ENCODE results near the gene CABCOCO1.
"Not testable (repeated sequence)": the region's sequence is repeated elsewhere in the genome, so short reads cannot be mapped to it uniquely, and the experiment has no call there.

Gene CABCOCO1

GRCh38 chr10:61702584-61702983, 39.9 kb downstream of the CABCOCO1 start:
- Histone ChIP-seq H3K4me3 (ENCODE audit: low read depth in 1 of 5, low read length in 5 of 5) (no peak overlapping the region), H3K27me3 (ENCODE audit: control insufficient read depth in 5 of 5, insufficient read depth in 4 of 5, low read length in 5 of 5) (no peaks in the 10 kb centered on the region), H3K36me3 (ENCODE audit: control insufficient read depth in 5 of 5, insufficient read depth in 5 of 5, low read length in 5 of 5) (no peaks in the 10 kb centered on the region), H3K4me1 (ENCODE audit: control insufficient read depth in 5 of 5, insufficient read depth in 5 of 5, low read length in 5 of 5) (no peaks in the 10 kb centered on the region), H3K9me3 (ENCODE audit: control insufficient read depth in 5 of 5, low read length in 5 of 5) (no peaks in the 10 kb centered on the region), H3K27ac (ENCODE audit: low read depth, low read length) (no peak overlapping the region), H3K9ac (ENCODE audit: low read length in 5 of 5) (no peak overlapping the region)

- Histone ChIP-seq H3K27ac (ENCODE audit: low read depth, low read length) (no peak overlapping the region), H3K27me3 (ENCODE audit: control insufficient read depth in 5 of 5, insufficient read depth in 4 of 5, low read length in 5 of 5) (no peaks in the 10 kb centered on the region), H3K9me3 (ENCODE audit: control insufficient read depth in 5 of 5, low read length in 5 of 5) (no peaks in the 10 kb centered on the region), H3K36me3 (ENCODE audit: control insufficient read depth in 5 of 5, insufficient read depth in 5 of 5, low read length in 5 of 5) (no peaks in the 10 kb centered on the region), H3K4me3 (ENCODE audit: low read depth in 1 of 5, low read length in 5 of 5) (no peak overlapping the region), H3K9ac (ENCODE audit: low read length in 5 of 5) (no peak overlapping the region), H3K4me1 (ENCODE audit: control insufficient read depth in 5 of 5, insufficient read depth in 5 of 5, low read length in 5 of 5) (peaks cover 0 to 5% (median 4%) of the 10 kb centered on the region in 5 donors)
These were observed 42.4 kb downstream of the CABCOCO1 start for GRCh38 chr10:61705022-61705613.

- Histone ChIP-seq H3K27me3 (ENCODE audit: control insufficient read depth in 5 of 5, insufficient read depth in 4 of 5, low read length in 5 of 5) (no peaks in the 10 kb centered on the region), H3K9me3 (ENCODE audit: control insufficient read depth in 5 of 5, low read length in 5 of 5) (no peaks in the 10 kb centered on the region), H3K9ac (ENCODE audit: low read length in 5 of 5) (no peak overlapping the region), H3K4me3 (ENCODE audit: low read depth in 1 of 5, low read length in 5 of 5) (no peak overlapping the region), H3K27ac (ENCODE audit: low read depth, low read length) (no peak overlapping the region), H3K36me3 (ENCODE audit: control insufficient read depth in 5 of 5, insufficient read depth in 5 of 5, low read length in 5 of 5) (no peaks in the 10 kb centered on the region), H3K4me1 (ENCODE audit: control insufficient read depth in 5 of 5, insufficient read depth in 5 of 5, low read length in 5 of 5) (peaks cover 0 to 5% (median 4%) of the 10 kb centered on the region in 5 donors)
These were observed 46.1 kb downstream of the CABCOCO1 start for GRCh38 chr10:61708846-61709245.

- H3K9ac ChIP-seq (ENCODE audit: low read length in 5 of 5); H3K4me3 ChIP-seq (ENCODE audit: low read depth in 1 of 5, low read length in 5 of 5); H3K27ac ChIP-seq (ENCODE audit: low read depth, low read length); H3K4me1 ChIP-seq (ENCODE audit: control insufficient read depth in 5 of 5, insufficient read depth in 5 of 5, low read length in 5 of 5); H3K9me3 ChIP-seq (ENCODE audit: control insufficient read depth in 5 of 5, low read length in 5 of 5); H3K27me3 ChIP-seq (ENCODE audit: control insufficient read depth in 5 of 5, insufficient read depth in 4 of 5, low read length in 5 of 5); H3K36me3 ChIP-seq (ENCODE audit: control insufficient read depth in 5 of 5, insufficient read depth in 5 of 5, low read length in 5 of 5): not testable (repeated sequence)
These were observed 49.4 kb downstream of the CABCOCO1 start for GRCh38 chr10:61712105-61712504.

- H3K9me3 ChIP-seq (ENCODE audit: control insufficient read depth in 5 of 5, low read length in 5 of 5); H3K27ac ChIP-seq (ENCODE audit: low read depth, low read length): not testable (repeated sequence)
These were observed 56.7 kb downstream of the CABCOCO1 start for GRCh38 chr10:61719475-61719874.

GRCh38 chr10:61719906-61720305, 57.2 kb downstream of the CABCOCO1 start:
- H3K36me3 ChIP-seq (ENCODE audit: control insufficient read depth in 5 of 5, insufficient read depth in 5 of 5, low read length in 5 of 5), result no peaks in the 10 kb centered on the region
- H3K27me3 ChIP-seq (ENCODE audit: control insufficient read depth in 5 of 5, insufficient read depth in 4 of 5, low read length in 5 of 5), result no peaks in the 10 kb centered on the region
- no peak overlapping the region for H3K27ac ChIP-seq (ENCODE audit: low read depth, low read length)
- no peaks in the 10 kb centered on the region for H3K9me3 ChIP-seq (ENCODE audit: control insufficient read depth in 5 of 5, low read length in 5 of 5)
- H3K9ac ChIP-seq (ENCODE audit: low read length in 5 of 5), result no peak overlapping the region
- H3K4me3 ChIP-seq (ENCODE audit: low read depth in 1 of 5, low read length in 5 of 5), result no peak overlapping the region
- no peaks in the 10 kb centered on the region for H3K4me1 ChIP-seq (ENCODE audit: control insufficient read depth in 5 of 5, insufficient read depth in 5 of 5, low read length in 5 of 5)

More at GRCh38 chr10:61719475-61719874, 56.7 kb downstream of the CABCOCO1 start:
- not testable (repeated sequence) for H3K4me3 ChIP-seq (ENCODE audit: low read depth in 1 of 5, low read length in 5 of 5); H3K27me3 ChIP-seq (ENCODE audit: control insufficient read depth in 5 of 5, insufficient read depth in 4 of 5, low read length in 5 of 5); H3K36me3 ChIP-seq (ENCODE audit: control insufficient read depth in 5 of 5, insufficient read depth in 5 of 5, low read length in 5 of 5); H3K9ac ChIP-seq (ENCODE audit: low read length in 5 of 5); H3K4me1 ChIP-seq (ENCODE audit: control insufficient read depth in 5 of 5, insufficient read depth in 5 of 5, low read length in 5 of 5)

- H3K9me3 ChIP-seq (ENCODE audit: control insufficient read depth in 5 of 5, low read length in 5 of 5), result no peaks in the 10 kb centered on the region
- H3K27me3 ChIP-seq (ENCODE audit: control insufficient read depth in 5 of 5, insufficient read depth in 4 of 5, low read length in 5 of 5), result no peaks in the 10 kb centered on the region
- no peak overlapping the region for H3K4me3 ChIP-seq (ENCODE audit: low read depth in 1 of 5, low read length in 5 of 5)
- H3K27ac ChIP-seq (ENCODE audit: low read depth, low read length), result no peak overlapping the region
- H3K36me3 ChIP-seq (ENCODE audit: control insufficient read depth in 5 of 5, insufficient read depth in 5 of 5, low read length in 5 of 5), result no peaks in the 10 kb centered on the region
- no peak overlapping the region for H3K9ac ChIP-seq (ENCODE audit: low read length in 5 of 5)
- no peaks in the 10 kb centered on the region for H3K4me1 ChIP-seq (ENCODE audit: control insufficient read depth in 5 of 5, insufficient read depth in 5 of 5, low read length in 5 of 5)
These were observed 58.7 kb downstream of the CABCOCO1 start for GRCh38 chr10:61721431-61721830.

GRCh38 chr10:61725221-61725620, 62.5 kb downstream of the CABCOCO1 start:
- not testable (repeated sequence) for H3K36me3 ChIP-seq (ENCODE audit: control insufficient read depth in 5 of 5, insufficient read depth in 5 of 5, low read length in 5 of 5); H3K27me3 ChIP-seq (ENCODE audit: control insufficient read depth in 5 of 5, insufficient read depth in 4 of 5, low read length in 5 of 5)

GRCh38 chr10:61729596-61729995, 66.9 kb downstream of the CABCOCO1 start:
- Histone ChIP-seq H3K9ac (ENCODE audit: low read length in 5 of 5) (no peak overlapping the region), H3K27ac (ENCODE audit: low read depth, low read length) (no peak overlapping the region), H3K9me3 (ENCODE audit: control insufficient read depth in 5 of 5, low read length in 5 of 5) (no peaks in the 10 kb centered on the region), H3K4me3 (ENCODE audit: low read depth in 1 of 5, low read length in 5 of 5) (no peak overlapping the region), H3K4me1 (ENCODE audit: control insufficient read depth in 5 of 5, insufficient read depth in 5 of 5, low read length in 5 of 5) (no peaks in the 10 kb centered on the region), H3K27me3 (ENCODE audit: control insufficient read depth in 5 of 5, insufficient read depth in 4 of 5, low read length in 5 of 5) (no peaks in the 10 kb centered on the region), H3K36me3 (ENCODE audit: control insufficient read depth in 5 of 5, insufficient read depth in 5 of 5, low read length in 5 of 5) (no peaks in the 10 kb centered on the region)

More at GRCh38 chr10:61725221-61725620, 62.5 kb downstream of the CABCOCO1 start:
- not testable (repeated sequence) for H3K27ac ChIP-seq (ENCODE audit: low read depth, low read length); H3K4me3 ChIP-seq (ENCODE audit: low read depth in 1 of 5, low read length in 5 of 5); H3K4me1 ChIP-seq (ENCODE audit: control insufficient read depth in 5 of 5, insufficient read depth in 5 of 5, low read length in 5 of 5); H3K9ac ChIP-seq (ENCODE audit: low read length in 5 of 5); H3K9me3 ChIP-seq (ENCODE audit: control insufficient read depth in 5 of 5, low read length in 5 of 5)

GRCh38 chr10:61730671-61731070, 67.9 kb downstream of the CABCOCO1 start:
- Histone ChIP-seq H3K9ac (ENCODE audit: low read length in 5 of 5) (no peak overlapping the region), H3K27ac (ENCODE audit: low read depth, low read length) (no peak overlapping the region), H3K36me3 (ENCODE audit: control insufficient read depth in 5 of 5, insufficient read depth in 5 of 5, low read length in 5 of 5) (no peaks in the 10 kb centered on the region), H3K9me3 (ENCODE audit: control insufficient read depth in 5 of 5, low read length in 5 of 5) (no peaks in the 10 kb centered on the region), H3K4me1 (ENCODE audit: control insufficient read depth in 5 of 5, insufficient read depth in 5 of 5, low read length in 5 of 5) (no peaks in the 10 kb centered on the region), H3K4me3 (ENCODE audit: low read depth in 1 of 5, low read length in 5 of 5) (no peak overlapping the region), H3K27me3 (ENCODE audit: control insufficient read depth in 5 of 5, insufficient read depth in 4 of 5, low read length in 5 of 5) (no peaks in the 10 kb centered on the region)

GRCh38 chr10:61731638-61732037, 68.9 kb downstream of the CABCOCO1 start:
- Histone ChIP-seq H3K4me1 (ENCODE audit: control insufficient read depth in 5 of 5, insufficient read depth in 5 of 5, low read length in 5 of 5) (no peaks in the 10 kb centered on the region), H3K36me3 (ENCODE audit: control insufficient read depth in 5 of 5, insufficient read depth in 5 of 5, low read length in 5 of 5) (no peaks in the 10 kb centered on the region), H3K4me3 (ENCODE audit: low read depth in 1 of 5, low read length in 5 of 5) (no peak overlapping the region), H3K27ac (ENCODE audit: low read depth, low read length) (no peak overlapping the region), H3K27me3 (ENCODE audit: control insufficient read depth in 5 of 5, insufficient read depth in 4 of 5, low read length in 5 of 5) (no peaks in the 10 kb centered on the region), H3K9me3 (ENCODE audit: control insufficient read depth in 5 of 5, low read length in 5 of 5) (no peaks in the 10 kb centered on the region), H3K9ac (ENCODE audit: low read length in 5 of 5) (no peak overlapping the region)

All from subcutaneous abdominal adipose tissue (tissue), 5 donors.